HG03039 (cell line): Measurements from ENCODE around the gene AMER3.

Experiments used
- ATAC-seq: cut with Tn5 transposase; IDR thresholded peaks from one replicate; pipeline ENCODE4 v1.9.1; 2021; ENCODE audit warnings: mild to moderate bottlenecking, moderate library complexity; ENCODE audit not compliant: unreplicated experiment

AMER3 gene

GRCh38 chr2:130778781-130779180, 23.4 kb downstream of the AMER3 start:
- ATAC-seq, result no peak

DNA sequence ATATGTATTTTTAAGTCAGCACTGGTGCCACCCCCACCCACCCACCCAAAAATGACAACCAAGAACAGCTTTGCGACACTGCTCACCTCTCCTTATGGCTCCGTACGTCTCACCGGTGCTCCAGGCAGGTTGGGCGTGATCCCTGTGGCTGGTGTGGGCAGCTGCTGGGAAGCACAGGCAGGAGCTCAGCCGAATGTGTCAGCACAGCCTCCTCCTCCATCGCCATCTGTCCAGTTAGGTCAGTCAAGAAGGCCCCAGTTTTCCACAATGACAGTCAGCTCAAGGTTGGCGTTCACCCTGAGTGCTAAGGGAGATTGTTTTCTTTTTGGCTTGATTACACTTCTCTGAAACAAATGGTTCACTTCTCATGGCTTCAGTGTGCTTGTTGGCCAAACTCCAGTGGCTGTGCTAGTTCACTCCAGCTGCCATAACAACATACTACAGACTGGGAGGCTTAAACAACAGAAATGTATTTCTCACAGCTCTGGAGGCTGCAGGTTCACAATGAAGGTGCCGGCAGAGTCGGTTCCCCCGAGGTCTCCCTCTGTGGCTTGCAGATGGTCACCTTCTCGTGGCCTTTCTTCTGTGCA, 30.2 kb downstream of the AMER3 start:
- no peak for ATAC-seq

- no peak for ATAC-seq
Observed at GRCh38 chr2:130786076-130786475, 30.7 kb downstream of the AMER3 start.

GRCh38 chr2:130787841-130788240, 32.5 kb downstream of the AMER3 start:
- ATAC-seq, result no peak

DNA sequence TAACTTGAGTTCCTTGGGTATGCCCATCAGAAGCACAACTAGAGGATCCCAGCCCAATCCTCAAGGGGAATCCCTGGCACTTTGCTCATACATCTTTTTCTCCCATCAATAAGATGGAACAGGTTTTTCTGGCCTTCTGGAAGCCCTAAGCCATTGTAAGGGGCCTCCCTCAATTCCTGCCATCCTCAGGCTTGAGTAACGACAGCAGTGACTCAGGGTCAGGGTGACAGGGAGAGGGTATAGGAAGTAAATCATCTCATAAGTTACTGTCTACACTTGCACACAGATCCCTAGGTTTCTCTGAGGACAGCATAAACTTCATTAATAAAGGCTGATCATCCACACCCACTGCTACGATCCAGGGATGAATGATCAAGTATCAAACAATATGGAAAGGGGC, 35.0 kb downstream of the AMER3 start:
- no peak for ATAC-seq

GRCh38 chr2:130790804-130791616, 35.7 kb downstream of the AMER3 start:
- ATAC-seq, result no peak

- no peak for ATAC-seq
Observed at GRCh38 chr2:130791617-130791939, 36.2 kb downstream of the AMER3 start.

GRCh38 chr2:130795431-130795830, 40.1 kb downstream of the AMER3 start:
- ATAC-seq, result no peak

- no peak for ATAC-seq
Observed at GRCh38 chr2:130796290-130796689, 41.0 kb downstream of the AMER3 start.

DNA sequence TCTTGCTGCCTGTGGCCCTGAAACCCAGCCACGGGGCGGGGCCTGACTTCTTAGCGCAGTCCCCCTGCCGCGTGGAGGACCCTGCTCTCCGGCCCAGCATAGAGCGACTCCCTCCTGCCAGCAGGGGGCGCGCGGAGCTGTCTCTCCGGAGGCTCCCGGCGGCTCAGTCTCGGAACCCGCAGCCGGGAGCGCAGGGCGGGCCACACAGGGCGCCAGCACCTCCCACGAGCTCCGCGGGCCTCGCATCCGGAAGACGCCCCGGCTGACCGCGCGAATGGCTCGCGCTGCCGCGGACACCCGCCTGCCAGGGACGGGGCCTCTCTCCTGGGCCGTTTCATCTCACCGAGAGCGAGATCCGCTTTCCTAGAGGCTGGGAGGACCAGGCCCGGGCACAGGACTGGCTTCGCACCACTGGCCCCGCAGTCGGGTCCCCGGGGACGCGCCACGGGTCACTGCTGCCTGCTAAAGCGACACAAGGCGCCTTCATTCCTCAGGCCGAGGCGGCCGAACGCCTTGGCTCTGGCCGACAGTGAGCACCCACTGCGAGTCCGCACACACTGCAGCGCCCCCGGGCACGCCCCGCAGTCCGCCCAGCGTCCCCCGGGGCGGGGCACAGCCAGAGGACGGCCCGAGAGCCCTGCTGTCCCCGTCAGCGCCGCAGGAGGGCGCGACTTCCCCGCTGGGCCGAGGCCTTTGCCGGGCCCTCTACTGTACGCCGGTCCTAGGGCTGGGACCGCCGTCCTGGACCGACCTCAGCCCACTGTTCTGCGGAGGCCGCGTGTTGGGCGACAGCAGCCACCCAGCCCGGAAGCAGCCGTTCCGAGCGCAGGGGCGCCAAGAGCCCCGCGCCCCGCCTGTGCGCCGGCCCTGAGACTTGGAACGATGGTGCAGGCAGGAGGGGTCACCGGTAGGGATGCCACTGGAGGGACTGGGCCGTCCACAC, 42.4 kb downstream of the AMER3 start:
- ATAC-seq, result peak; percentile 92

DNA sequence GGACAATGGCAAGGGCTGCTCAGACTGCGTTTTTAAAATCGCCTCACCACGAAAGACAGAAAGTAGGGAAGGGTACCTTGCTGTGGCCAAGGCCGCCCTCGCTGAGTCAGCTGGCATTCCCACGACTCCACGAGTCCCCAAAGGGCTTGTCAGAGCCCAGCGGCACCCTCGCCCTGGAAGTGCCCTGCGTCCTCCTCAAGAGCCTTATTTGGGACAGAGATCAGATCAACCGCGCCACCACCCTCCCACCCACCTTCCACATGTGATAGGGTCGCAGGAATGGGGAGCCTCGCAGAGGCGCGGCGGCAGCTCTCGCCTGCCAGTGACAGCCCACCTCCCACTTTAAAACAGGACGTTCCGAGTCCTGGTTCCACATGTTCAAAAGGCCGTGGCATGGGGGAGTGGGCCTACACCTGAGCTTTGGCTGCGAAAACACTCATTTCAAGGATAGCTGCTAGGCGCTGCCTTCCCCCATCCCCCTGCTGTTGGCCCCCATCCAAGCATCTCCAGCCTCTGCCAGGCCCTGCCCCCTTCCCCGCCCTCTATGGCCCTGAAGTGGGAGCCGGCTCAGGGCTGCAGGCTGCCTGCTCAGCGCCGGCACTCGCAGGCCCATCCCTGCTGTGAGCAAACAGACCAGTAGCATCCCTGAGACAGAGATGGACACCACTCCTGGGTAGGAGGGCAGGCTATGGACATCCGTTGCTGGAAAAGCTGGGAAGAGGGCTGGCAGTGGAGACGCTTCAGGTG, 43.3 kb downstream of the AMER3 start:
- ATAC-seq, result no peak

GRCh38 chr2:130799295-130799694, 44.0 kb downstream of the AMER3 start:
- ATAC-seq, result no peak

- no peak for ATAC-seq
Observed at GRCh38 chr2:130805613-130806012, 50.3 kb downstream of the AMER3 start.

GRCh38 chr2:130806370-130806769, 51.0 kb downstream of the AMER3 start:
- ATAC-seq, result no peak

GRCh38 chr2:130807659-130808385, 52.5 kb downstream of the AMER3 start:
- no peak for ATAC-seq

DNA sequence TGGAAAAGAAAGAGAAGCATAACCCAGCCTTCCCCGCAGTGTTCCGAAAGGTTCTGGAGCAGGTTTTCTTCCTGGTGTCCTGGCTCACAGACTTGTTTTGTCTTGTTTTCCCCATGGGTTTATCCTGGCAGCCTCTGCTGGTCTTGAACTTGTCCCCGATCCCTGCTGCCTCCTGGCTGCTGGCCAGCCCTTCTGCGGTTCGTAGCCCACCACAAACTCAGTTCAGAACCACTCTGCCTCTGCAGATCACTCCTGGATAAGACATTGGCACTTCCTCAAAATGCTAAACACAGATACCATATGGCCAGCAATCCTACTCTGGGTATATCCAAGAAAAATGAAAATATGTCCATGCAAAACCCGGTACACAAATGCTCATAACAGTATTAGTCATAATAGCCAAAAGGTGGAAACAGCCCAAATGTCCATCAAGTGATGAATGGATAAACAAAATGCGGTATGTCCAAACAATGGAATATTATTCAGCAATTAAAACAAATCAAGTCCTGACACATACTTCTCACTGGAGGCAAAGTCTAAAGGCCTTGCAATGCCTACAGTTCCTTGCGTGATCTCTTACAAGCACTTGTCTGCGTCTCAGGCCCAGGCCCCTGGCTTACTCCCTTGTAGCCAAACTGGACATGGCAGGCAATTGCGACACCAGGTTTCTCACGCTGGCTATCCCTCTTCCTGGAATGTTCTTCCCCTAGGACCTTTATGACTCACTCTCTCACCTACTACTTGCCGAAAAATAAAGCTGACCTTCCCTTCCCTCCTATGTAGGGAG, 53.3 kb downstream of the AMER3 start:
- no peak for ATAC-seq

DNA sequence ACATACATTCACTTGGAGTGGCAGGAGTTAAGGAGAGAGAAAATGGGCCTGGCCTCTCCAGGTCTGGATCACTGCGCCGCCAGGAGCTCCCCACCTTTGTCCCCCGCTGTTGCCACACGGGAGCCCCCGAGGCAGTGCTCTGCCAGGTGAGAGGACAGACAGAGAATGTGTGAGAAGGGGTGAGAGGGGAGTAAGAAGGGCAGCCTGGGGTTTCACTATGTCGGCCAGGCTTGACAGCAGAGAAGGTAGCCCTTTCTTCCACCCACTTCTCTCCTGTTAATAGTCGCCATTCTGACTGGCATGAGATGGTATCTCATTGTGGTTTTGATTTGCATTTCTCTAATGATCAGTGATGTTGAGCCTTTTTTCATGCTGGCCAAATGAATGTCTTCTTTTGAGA, 55.1 kb downstream of the AMER3 start:
- no peak for ATAC-seq

- ATAC-seq, result no peak
Observed at GRCh38 chr2:130813722-130814121, 58.4 kb downstream of the AMER3 start.

- no peak for ATAC-seq
Observed at GRCh38 chr2:130814931-130815680, 59.8 kb downstream of the AMER3 start.
